ENCODE data around the gene MYO10.
"Not testable (repeated sequence)": the region's sequence is repeated elsewhere in the genome, so short reads cannot be mapped to it uniquely, and the experiment has no call there.

Gene MYO10

DNA sequence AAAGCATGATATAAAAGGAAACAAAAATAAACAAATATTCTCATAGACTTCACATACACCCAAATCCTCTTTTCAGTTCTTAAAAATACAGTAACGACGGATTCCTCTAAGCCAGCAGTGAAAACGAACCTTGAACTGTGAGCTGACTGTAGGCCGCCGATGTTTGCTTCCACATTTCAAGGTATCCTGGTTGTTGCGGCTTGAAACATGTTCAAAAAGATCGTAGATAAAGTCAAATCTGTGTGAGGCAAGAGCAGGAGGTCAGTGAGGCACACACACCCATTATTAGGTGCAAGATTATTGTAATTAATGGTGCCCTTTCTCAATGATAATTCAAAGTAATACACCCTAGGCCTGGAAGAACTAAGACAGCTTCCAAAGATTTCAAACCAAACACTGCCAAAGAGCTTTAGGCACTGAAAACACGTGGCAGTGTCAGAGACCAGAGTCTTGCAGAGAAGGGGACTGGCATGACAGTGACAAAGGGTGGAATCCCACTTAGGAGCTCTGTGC is 178.0 kb downstream of the MYO10 start:
- TF ChIP-seq, protein P1, sequence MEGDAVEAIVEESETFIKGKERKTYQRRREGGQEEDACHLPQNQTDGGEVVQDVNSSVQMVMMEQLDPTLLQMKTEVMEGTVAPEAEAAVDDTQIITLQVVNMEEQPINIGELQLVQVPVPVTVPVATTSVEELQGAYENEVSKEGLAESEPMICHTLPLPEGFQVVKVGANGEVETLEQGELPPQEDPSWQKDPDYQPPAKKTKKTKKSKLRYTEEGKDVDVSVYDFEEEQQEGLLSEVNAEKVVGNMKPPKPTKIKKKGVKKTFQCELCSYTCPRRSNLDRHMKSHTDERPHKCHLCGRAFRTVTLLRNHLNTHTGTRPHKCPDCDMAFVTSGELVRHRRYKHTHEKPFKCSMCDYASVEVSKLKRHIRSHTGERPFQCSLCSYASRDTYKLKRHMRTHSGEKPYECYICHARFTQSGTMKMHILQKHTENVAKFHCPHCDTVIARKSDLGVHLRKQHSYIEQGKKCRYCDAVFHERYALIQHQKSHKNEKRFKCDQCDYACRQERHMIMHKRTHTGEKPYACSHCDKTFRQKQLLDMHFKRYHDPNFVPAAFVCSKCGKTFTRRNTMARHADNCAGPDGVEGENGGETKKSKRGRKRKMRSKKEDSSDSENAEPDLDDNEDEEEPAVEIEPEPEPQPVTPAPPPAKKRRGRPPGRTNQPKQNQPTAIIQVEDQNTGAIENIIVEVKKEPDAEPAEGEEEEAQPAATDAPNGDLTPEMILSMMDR (IDR thresholded peaks at IDR 0.05; ENCODE audit: low read depth, low read length), result no peak
- H3K4me3 ChIP-seq (ENCODE audit: low read depth, low read length), result no peak overlapping the region

DNA sequence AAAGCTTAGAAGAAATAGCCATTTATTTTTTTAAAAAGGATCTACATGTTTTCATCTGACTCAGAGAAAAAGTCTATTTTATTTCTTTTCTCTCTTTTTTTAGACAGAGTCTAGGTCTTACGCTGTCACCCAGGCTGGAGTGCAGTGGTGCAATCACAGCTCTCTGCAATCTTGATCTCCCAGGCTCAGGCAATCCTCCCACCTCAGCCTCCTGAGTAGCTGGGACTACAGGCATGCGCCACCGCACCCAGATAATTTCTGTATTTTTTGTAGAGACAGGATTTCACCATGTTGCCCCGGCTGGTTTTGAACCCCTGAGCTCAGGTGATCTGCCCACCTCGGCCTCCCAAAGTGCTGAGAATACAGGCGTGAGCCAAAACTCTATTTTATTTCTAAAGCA is 178.5 kb downstream of the MYO10 start:
- not testable (repeated sequence) for H3K4me3 ChIP-seq (ENCODE audit: low read depth, low read length)

DNA sequence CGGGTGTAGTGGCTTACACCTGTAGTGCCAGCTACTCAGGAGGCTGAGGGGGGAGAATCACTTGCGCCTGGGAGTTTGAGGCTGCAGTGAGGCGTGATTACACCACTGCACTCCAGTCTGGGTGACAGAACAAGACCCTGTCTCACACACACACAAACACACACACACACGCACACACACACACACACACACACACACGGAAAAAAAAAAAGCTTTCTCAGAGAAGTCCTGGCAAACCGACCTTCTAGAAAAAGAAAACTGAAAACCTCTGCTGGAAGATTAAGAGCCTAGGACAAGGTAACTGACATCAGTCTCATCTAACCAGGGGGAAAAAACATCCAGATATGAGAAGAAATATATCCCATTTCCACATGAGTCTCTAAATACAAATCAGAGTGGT is 178.9 kb downstream of the MYO10 start:
- no peak overlapping the region for H3K4me3 ChIP-seq (ENCODE audit: low read depth, low read length)

GRCh38 chr5:16756692-16757091 is 179.4 kb downstream of the MYO10 start:
- TF ChIP-seq, protein P1 (IDR thresholded peaks at IDR 0.05; ENCODE audit: low read depth, low read length), result no peak
- no peak overlapping the region for H3K4me3 ChIP-seq (ENCODE audit: low read depth, low read length)

More for the DNA sequence above, 178.9 kb downstream of the MYO10 start:
- TF ChIP-seq, protein P1 (IDR thresholded peaks at IDR 0.05; ENCODE audit: low read depth, low read length), result no peak

DNA sequence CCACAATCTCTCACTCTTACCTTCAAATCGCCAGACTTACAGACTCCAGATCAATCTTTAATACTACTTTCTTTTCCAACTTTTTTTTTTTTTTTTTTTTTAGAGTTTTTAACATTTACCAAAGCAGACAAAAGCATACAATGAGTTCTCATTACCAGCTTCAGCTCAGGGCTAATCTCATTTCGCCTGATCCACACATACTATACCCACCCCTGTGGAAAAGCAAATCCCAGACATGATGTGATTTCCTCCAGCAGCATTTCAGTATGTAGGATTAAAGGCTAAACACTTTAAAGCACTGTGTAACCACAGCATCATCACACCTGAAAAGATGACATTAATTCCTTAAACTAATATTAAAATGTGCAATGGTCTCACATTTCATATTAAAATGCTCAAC is 180.4 kb downstream of the MYO10 start:
- TF ChIP-seq, protein P1 (IDR thresholded peaks at IDR 0.05; ENCODE audit: low read depth, low read length), result no peak

GRCh38 chr5:16754601-16755000 is 181.5 kb downstream of the MYO10 start:
- H3K4me3 ChIP-seq (ENCODE audit: low read depth, low read length), result no peak overlapping the region
- TF ChIP-seq, protein P1 (IDR thresholded peaks at IDR 0.05; ENCODE audit: low read depth, low read length), result no peak

More for the DNA sequence above, 180.4 kb downstream of the MYO10 start:
- H3K4me3 ChIP-seq (ENCODE audit: low read depth, low read length), result no peak overlapping the region

DNA sequence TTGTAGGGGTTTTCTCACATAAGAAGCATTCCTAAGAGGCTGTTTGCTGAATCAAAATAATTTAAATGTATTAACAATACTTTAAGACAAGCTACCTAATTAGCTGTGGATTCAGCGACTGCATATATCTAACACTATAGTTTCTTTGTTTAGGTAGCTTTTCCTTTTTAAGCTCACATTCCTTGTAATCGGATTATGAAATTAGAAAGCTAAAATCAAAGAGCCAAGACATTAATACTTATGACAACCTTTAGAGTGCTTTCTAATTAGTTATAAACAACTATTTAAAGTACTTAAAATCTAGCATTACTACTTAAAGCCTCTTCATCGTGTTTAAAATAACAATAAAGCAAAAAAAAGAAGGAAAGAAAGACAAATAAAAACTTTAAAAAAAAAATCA is 182.0 kb downstream of the MYO10 start:
- no peak overlapping the region for H3K4me3 ChIP-seq (ENCODE audit: low read depth, low read length)
- TF ChIP-seq, protein P1 (IDR thresholded peaks at IDR 0.05; ENCODE audit: low read depth, low read length), result no peak

DNA sequence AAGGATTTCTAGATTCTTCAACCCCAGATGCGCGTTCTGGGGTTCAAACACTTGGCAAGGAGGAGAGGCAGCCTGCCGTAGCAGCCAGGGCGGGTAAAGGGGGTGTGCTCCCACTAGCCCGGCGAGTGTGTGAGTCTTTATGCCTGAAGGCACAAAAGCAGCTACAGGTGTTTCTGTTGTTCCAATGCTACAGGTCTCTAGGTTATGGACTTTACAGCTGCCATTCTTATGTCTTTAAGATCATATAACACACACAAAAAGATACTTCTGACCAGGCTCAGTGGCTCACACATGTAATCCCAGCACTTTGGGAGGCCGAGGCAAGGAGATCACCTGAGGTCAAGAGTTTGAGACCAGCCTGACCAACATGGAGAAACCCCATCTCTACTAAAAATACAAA is 185.6 kb downstream of the MYO10 start:
- TF ChIP-seq, protein P1 (IDR thresholded peaks at IDR 0.05; ENCODE audit: low read depth, low read length), result no peak
- no peak overlapping the region for H3K4me3 ChIP-seq (ENCODE audit: low read depth, low read length)
